ENCODE data around the gene LMO2.

Gene LMO2

GRCh38 chr11:33881651-33882503 lies 10.0 kb downstream of the LMO2 start:
- H3K4me3 Mint-ChIP-seq, result no peak overlapping the region
- no peaks in the 10 kb centered on the region for H3K9me3 Mint-ChIP-seq
- no peak overlapping the region for H3K27ac Mint-ChIP-seq
- DNase-seq (no peak), ATAC-seq (no peak)
- peaks cover 5% of the 10 kb centered on the region for H3K4me1 Mint-ChIP-seq
- H3K27me3 Mint-ChIP-seq, result peaks cover 94% of the 10 kb centered on the region

GRCh38 chr11:33880979-33881378 lies 10.9 kb downstream of the LMO2 start:
- Mint-ChIP-seq H3K27ac (no peak overlapping the region), H3K4me3 (no peak overlapping the region), H3K9me3 (no peaks in the 10 kb centered on the region), H3K4me1 (peaks cover 5% of the 10 kb centered on the region), H3K27me3 (peaks cover 94% of the 10 kb centered on the region)
- DNase-seq, result no peak
- ATAC-seq, result no peak

GRCh38 chr11:33879375-33879774 lies 12.5 kb downstream of the LMO2 start:
- ATAC-seq (no peak), DNase-seq (no peak)
- Mint-ChIP-seq H3K9me3 (no peaks in the 10 kb centered on the region), H3K4me1 (no peaks in the 10 kb centered on the region), H3K27ac (no peak overlapping the region), H3K4me3 (no peak overlapping the region), H3K27me3 (peaks cover 94% of the 10 kb centered on the region)

DNA sequence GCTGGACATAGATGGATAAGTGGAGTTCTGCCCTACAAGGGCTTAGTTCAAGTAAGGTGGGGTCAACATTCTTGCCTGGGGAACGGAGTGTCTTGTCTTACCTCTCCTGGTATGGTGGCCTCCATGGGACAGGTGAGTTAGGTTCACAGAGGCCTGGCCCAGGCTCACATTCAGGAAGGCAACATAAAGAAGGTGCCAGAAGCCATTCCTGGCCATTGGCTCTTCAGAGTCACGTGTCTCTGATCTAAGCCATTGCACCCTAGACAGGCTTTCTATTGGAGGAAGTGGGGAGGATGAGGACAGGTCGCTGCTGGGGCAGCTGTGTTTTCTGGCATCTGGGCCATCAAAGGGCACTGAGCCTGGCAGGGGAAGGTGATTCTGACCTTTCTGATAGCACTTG lies 14.8 kb downstream of the LMO2 start:
- no peak overlapping the region for H3K27ac Mint-ChIP-seq
- ATAC-seq (no peak), DNase-seq (no peak)
- no peaks in the 10 kb centered on the region for H3K9me3 Mint-ChIP-seq
- no peak overlapping the region for H3K4me3 Mint-ChIP-seq
- no peaks in the 10 kb centered on the region for H3K4me1 Mint-ChIP-seq
- H3K27me3 Mint-ChIP-seq, result peaks cover 90% of the 10 kb centered on the region

DNA sequence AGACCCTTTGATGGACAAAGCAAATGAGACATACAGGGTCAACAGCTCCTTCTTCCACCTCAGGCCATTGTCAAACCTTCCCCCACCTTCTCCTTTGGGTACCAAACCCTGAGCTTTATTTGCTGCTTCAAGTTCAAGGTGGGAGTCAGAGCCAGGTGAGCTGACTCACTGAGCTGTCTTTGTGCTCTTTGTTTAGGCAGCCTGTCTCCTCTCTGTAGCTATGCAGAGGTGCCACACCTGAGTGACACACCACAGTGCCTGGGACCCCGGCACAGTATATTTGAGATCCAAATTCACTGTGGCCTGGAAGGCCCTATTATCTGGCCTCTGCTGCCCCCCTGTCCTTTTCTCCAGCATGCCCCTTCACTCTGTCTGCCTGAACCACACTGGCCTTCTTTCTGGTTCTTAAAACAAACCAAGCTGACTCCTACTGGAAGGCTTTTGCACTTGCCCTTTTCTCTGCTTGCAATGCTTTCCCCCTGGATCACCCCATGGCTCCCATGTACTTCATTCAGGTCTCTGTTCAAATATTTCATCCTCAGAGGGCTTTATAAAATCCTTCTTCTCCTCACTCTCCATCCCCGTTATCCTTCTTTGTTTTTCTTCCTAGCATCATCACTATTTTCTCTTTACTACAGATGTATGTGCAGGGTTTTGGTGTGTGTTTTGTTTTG lies 16.1 kb downstream of the LMO2 start:
- no peak for DNase-seq
- no peak overlapping the region for H3K4me3 Mint-ChIP-seq
- peaks cover 2% of the 10 kb centered on the region for H3K4me1 Mint-ChIP-seq
- ATAC-seq, result no peak
- H3K27ac Mint-ChIP-seq, result no peak overlapping the region
- no peaks in the 10 kb centered on the region for H3K9me3 Mint-ChIP-seq
- peaks cover 90% of the 10 kb centered on the region for H3K27me3 Mint-ChIP-seq

DNA sequence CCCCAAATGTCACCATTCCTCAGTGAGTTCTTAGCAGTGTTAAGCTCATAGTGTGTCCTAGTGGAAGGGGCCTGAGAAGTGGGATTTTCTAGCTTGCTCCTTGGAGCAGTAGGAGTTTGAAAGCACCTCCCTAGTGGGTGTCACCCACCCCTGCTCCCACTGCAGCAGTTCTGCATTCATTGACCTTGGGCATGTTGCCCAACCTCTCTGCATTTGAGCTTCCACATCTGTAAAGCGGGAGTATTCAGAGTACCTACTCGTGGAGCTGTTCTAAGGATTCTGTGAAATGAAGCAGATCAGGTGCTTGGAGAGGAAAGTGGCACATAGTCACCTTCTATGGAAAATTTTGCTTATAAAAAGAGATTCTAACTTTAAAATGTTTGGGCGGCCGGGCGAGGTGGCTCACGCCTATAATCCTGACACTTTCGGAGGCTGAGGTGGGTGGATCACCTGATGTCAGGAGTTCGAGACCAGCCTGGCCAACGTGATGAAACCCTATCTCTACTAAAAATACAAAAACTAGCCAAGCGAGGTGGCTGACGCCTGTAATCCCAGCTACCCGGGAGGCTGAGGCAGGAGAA lies 16.9 kb downstream of the LMO2 start:
- Mint-ChIP-seq H3K27ac (no peak overlapping the region), H3K4me1 (peaks cover 9% of the 10 kb centered on the region), H3K9me3 (no peaks in the 10 kb centered on the region), H3K4me3 (no peak overlapping the region), H3K27me3 (peaks cover 94% of the 10 kb centered on the region)
- ATAC-seq, result no peak
- DNase-seq, result no peak

DNA sequence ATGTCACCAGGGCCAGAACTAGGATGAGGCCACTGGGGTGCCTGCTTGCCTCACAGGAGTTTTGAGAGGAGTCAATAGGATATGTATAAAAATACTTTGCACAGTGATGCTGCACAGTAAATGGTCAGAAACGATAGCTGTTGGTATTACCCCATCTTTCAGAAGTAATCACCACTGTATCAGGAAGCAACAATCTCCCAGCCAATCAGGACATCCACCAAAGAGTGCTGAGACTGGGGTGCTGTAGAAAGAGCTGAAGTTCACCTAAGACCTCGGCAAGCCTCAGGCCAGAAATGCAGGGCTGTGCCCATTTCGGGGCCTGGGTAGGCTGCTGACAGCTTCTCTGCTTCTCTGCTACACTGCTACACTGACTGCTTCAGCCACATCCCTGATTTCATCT lies 17.4 kb downstream of the LMO2 start:
- H3K27me3 Mint-ChIP-seq, result peaks cover 93% of the 10 kb centered on the region
- peaks cover 13% of the 10 kb centered on the region for H3K4me1 Mint-ChIP-seq
- DNase-seq (no peak), ATAC-seq (no peak)
- no peak overlapping the region for H3K4me3 Mint-ChIP-seq
- no peaks in the 10 kb centered on the region for H3K9me3 Mint-ChIP-seq
- no peak overlapping the region for H3K27ac Mint-ChIP-seq

DNA sequence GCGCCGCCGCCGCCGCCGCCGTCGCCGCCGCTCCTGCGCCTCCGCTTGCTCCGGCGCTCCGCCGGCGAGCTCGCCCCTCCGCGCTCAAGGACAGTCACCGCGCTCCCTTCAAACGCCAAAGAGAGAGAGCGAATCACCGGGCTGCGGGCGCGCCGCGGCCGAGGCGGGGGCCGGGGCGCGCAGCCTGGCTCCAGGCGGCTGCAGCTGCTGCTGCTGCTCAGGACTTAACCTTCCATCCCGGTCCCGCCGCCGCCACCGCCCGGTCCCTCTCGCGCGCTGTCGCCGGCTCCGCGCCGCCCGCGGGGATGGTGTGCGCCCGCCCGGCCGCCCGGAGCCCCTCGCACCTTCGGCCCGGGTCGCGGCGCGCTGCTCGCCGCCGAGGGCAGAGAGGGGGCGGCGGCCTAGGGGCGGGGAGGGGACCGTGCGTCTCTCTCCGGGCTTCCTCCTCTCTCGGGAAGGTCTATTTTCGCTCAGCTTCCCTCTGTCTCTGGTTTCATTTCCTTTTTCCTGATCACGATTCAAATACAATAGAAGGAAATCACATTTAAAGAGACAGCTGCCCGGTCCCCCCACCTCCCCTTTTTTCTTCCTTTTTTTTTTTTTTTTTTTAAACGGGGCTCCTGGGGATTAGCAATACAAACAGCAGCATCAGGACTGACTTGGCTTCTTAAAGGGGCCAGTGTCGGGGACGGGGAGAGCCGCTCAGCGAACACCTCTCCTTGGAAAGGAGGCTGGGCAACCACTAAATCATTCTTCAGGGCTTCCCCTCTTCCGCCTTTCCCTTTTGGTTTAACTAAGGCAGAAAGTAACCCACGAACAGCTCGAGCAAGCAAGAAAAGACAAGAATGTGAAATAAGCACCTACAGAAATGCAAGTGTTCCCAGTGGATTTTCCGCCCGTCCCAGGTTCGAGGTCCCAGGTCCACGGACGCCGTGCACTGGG lies 22.1 kb downstream of the LMO2 start:
- no peak for DNase-seq
- Mint-ChIP-seq H3K9me3 (no peaks in the 10 kb centered on the region), H3K4me3 (peak overlapping the region; percentile 90 to 93), H3K27ac (no peak overlapping the region), H3K27me3 (peaks cover 90% of the 10 kb centered on the region), H3K4me1 (peaks cover 18% of the 10 kb centered on the region)
- peak; percentile 67 for ATAC-seq

DNA sequence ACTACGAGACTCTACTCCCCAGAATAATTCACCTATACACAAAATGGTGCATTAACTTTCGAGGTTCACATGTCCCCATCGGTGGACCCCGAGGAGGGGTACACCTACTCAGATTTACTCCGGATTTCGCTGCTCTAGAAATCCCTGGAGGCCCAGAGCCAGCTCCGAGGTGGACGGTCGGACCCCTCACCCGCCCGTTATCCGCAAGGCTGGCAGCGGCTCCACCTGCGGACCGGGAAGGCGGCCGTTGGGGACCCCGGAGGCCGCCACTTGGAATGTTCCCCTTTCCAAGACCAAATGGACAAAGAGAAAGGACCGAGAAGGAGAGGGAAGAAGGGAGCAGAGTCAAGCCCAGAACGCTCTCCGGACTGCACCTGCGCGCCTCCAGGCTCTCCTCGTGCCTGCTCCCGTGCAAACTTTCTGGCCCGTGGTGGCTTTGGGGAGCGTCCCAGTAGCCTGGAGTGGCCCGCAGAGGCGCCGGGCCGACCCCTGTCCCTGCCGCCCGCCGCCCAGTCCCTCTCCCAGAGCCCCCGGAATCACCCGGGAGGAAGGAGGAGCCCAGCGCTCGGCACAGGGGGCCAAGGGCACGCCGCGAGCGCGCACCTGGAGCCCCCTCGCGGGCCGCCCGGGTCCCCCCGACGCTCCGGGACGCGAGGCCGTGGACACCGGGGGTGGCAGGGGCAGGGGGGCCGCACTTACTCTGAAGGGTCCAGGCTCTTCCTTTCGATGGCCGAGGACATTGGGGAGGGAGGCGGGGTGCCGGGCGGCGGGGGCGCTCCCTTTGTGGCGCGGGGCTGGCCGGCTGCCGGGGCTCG lies 23.0 kb downstream of the LMO2 start:
- H3K27me3 Mint-ChIP-seq, result peaks cover 90% of the 10 kb centered on the region
- peaks cover 18% of the 10 kb centered on the region for H3K4me1 Mint-ChIP-seq
- DNase-seq (no peak), ATAC-seq (peak; percentile 52)
- no peaks in the 10 kb centered on the region for H3K9me3 Mint-ChIP-seq
- H3K27ac Mint-ChIP-seq, result no peak overlapping the region
- peak overlapping the region; percentile 20 to 54 for H3K4me3 Mint-ChIP-seq

DNA sequence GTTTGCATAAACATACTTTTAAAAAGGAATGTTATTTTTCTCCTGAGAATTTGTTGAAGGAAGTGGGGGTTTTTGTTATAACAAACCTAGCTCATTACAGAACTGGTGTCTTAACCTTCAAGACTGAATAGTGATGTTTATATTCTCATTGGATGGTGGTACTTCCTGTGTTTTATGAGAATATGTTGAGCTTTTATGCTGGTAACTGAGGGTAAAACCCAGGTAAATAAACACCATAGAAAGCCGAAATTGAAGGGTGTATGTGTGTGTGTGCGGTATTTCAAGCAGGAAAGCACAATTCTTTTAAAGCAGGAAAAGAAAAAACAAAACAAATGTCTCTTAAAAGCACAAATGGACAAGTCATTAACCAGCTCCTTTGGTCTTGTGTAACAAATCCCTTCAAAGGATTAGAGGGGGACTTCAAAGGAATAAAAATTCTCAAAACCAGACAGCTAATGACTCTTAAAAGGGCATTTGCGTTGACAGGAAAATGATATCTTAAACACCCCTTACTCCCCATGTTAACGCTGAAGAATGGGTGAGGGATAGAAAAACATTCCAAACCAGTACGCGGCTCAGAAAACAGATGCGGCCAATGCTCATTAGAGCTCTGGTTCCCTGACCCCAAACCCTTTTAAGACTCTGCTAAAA lies 23.8 kb downstream of the LMO2 start:
- ATAC-seq, result no peak
- H3K9me3 Mint-ChIP-seq, result no peaks in the 10 kb centered on the region
- H3K27ac Mint-ChIP-seq, result no peak overlapping the region
- H3K4me3 Mint-ChIP-seq, result no peak overlapping the region
- H3K4me1 Mint-ChIP-seq, result peaks cover 18% of the 10 kb centered on the region
- peaks cover 91% of the 10 kb centered on the region for H3K27me3 Mint-ChIP-seq
- no peak for DNase-seq

DNA sequence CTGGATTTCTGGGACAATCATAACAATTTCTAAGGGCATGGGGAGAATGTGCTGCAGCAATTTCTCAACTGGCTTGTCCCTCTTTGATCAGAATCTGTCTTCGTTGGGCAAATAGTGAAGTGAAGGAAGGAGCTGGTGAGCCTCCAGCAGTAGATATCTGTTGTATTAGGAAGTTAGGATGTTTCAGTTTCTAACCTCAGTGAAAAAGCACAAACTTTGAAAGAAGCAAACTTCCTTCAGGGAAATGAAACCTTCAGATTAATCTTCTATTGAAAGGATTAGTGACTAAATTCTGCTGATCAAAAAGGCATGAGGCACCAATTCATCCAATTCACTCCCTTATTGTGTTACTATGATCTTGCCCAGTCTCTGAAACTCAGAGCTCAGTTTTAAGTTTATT lies 24.3 kb downstream of the LMO2 start:
- no peak overlapping the region for H3K27ac Mint-ChIP-seq
- no peak for ATAC-seq
- H3K9me3 Mint-ChIP-seq, result no peaks in the 10 kb centered on the region
- peaks cover 18% of the 10 kb centered on the region for H3K4me1 Mint-ChIP-seq
- DNase-seq, result no peak
- H3K4me3 Mint-ChIP-seq, result no peak overlapping the region
- H3K27me3 Mint-ChIP-seq, result peaks cover 91% of the 10 kb centered on the region

DNA sequence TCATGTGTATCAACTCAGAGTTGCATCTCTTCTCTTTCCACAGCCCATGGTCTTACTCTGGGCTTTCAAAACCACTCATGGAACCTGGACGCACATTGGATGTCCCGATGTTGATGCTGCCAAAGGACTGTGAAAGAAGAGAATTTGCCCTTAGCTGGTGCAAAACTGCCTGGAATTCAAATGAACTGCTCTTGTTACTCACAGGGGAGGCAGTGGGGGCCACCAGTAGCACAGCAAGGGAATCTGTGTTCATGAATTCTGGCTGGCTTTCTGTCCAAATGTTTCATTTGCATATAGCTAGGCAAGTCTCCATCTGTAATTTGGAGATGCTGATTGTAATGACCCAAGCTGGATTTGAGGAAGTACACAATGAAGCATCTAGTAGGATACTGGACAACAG lies 24.9 kb downstream of the LMO2 start:
- Mint-ChIP-seq H3K27ac (no peak overlapping the region), H3K4me1 (peaks cover 18% of the 10 kb centered on the region), H3K27me3 (peaks cover 85% of the 10 kb centered on the region), H3K4me3 (no peak overlapping the region), H3K9me3 (no peaks in the 10 kb centered on the region)
- ATAC-seq (no peak), DNase-seq (no peak)

DNA sequence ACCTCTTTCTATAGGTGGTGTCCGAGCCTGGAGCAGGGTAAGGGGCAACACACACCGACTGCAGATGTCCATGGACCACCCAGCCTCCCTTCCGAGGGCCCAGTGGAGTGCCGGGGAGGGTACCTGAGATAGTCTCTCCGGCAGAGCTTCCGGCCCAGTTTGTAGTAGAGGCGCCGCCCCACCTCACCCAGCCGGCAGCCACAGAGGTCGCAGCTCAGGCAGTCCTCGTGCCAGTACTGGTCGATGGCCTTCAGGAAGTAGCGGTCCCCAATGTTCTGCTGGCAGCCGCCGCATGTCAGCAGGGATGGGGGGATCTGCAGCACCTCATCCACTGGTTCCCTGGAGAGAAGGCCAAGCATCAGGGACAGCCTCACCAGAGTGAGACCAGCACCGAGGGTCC lies 27.4 kb downstream of the LMO2 start:
- peaks cover 84% of the 10 kb centered on the region for H3K27me3 Mint-ChIP-seq
- H3K4me3 Mint-ChIP-seq, result no peak overlapping the region
- no peak for DNase-seq
- ATAC-seq, result no peak
- H3K4me1 Mint-ChIP-seq, result peaks cover 5% of the 10 kb centered on the region
- H3K27ac Mint-ChIP-seq, result no peak overlapping the region
- H3K9me3 Mint-ChIP-seq, result no peaks in the 10 kb centered on the region

GRCh38 chr11:33863418-33864172 lies 28.3 kb downstream of the LMO2 start:
- DNase-seq (no peak), ATAC-seq (no peak)
- peaks cover 89% of the 10 kb centered on the region for H3K27me3 Mint-ChIP-seq
- no peak overlapping the region for H3K27ac Mint-ChIP-seq
- H3K4me3 Mint-ChIP-seq, result no peak overlapping the region
- H3K9me3 Mint-ChIP-seq, result no peaks in the 10 kb centered on the region
- peaks cover 3% of the 10 kb centered on the region for H3K4me1 Mint-ChIP-seq
